GM10847 (cell line): Measurements from ENCODE around the gene CNTN5.

ENCODE experiments used
- POLR2A ChIP-seq: IDR thresholded peaks from 2 replicates; pipeline ENCODE4 v1.6.1; 2011; ENCODE audit not compliant: insufficient read length; ENCODE audit errors: extremely low read depth

CNTN5 gene

GRCh38 chr11:99020352-99021225 is at the start of gene CNTN5:
Gene CNTN5, plus strand, starts transcription at chr11:99020949.
- no peak for TF ChIP-seq POLR2A

GRCh38 chr11:98979205-98979604 is 41.5 kb upstream of the CNTN5 start:
- no peak for TF ChIP-seq POLR2A

GRCh38 chr11:99015634-99016454 is 4.9 kb upstream of the CNTN5 start:
- TF ChIP-seq POLR2A = no peak

DNA sequence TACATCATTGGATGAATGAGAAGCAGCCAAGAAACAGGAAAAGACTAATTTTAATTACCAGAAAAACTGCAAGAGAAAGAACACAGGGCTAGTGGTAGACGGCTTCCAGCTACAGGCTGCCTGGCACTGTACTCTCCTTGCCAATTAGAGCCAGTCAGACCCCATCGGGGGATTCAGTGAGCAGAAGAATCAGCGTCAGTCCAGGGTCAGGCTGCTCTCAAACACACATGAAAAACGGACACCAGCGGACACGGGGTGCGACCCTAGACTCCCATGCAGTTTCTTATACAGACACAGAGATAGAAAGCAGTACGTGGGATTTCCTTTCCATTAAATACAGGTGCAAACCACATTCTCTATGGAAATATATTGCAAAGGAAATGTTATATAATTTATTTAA is 1.1 kb upstream of the CNTN5 start:
- TF ChIP-seq POLR2A = no peak

- TF ChIP-seq POLR2A = no peak
Observed at GRCh38 chr11:99037057-99037456, 16.3 kb downstream of the CNTN5 start.

GRCh38 chr11:99063331-99063730 is 42.6 kb downstream of the CNTN5 start:
- TF ChIP-seq POLR2A = no peak

DNA sequence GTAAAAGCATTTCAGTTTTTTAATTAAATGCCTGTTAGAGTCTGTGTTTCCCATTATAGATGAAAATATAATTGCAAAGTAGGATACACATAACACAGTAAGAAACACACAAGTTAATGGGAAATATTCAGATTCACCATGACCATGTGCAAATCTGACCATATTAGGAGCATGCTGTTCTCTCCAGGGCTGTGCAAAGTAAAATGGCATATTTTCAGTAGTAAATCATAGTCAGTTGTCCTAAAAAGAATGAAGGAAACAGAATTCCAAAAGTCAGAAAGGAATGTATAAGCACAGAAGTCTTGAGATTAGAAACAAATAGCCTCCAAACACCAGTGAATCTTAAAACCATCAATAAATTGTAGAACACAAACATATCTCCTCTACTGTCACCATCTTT is 44.4 kb downstream of the CNTN5 start:
- TF ChIP-seq POLR2A = no peak

GRCh38 chr11:99066618-99067317 is 46.0 kb downstream of the CNTN5 start:
- no peak for TF ChIP-seq POLR2A

DNA sequence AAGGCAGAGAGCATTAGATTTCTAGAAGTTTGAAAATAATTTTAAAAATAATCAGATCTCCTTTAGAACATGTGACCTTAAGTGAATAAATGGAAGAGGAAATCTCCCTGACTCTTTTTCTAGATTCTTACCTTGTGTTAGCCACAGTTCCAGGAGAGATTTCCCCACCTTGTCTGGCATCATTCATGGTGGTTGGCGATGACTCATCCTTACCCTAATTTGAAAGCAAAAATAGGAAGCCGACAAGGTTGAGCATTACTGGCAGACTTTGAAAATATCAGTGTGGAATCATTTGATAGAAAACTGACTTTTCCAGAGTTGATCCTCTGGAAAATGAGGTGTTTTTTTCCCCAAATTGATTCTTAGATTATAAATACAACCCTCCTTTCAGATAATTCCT is 48.1 kb downstream of the CNTN5 start:
- TF ChIP-seq POLR2A = no peak

DNA sequence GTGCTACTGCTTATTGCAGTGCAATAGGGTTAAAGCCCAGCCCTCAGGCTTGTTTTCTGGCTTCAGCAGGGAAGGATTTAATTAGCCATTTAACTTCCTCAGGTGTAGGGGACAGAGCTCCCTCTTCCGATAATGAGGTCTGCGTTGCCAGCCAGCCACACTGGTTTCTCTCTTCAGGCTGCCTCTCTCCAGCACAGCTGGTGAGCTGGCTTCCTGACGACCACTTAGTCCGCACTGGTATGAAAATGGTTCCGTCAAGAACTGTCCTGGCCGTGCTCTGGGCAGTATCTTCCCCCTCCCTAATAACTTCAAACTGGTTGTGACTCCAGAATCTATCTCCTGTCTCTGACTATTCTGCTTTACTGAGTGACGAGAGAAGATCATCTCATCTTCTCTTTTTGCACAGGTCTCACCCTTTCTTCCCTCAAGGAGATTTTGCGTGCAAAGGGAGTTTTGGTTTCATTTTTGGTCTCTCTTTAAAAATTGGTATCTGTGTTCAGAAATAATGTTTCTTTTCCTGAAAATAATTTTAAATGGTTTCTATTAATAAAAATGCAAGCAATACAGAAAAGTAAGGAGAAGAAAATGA is 49.2 kb downstream of the CNTN5 start:
- TF ChIP-seq POLR2A = no peak

DNA sequence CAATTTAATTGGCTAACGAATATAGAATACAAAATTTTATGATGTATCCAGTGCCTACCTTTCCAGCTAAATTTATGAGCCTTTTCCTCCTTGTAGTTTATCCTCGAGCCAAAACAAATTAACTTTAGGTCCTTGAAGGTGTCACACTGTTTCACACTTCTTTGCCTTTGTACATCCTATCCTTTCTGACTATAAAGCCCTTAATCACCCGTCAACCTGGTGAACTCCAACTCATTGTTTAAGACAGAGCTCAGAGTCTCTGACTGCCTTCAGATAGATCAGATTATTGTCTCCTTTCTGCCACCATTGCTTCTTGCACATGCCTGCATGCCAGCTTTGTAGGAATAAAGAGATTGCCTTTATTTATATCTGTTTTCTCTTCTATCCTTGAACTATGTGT is 58.8 kb downstream of the CNTN5 start:
- TF ChIP-seq POLR2A = no peak

- TF ChIP-seq POLR2A = no peak
Observed at GRCh38 chr11:99080154-99080553, 59.4 kb downstream of the CNTN5 start.

DNA sequence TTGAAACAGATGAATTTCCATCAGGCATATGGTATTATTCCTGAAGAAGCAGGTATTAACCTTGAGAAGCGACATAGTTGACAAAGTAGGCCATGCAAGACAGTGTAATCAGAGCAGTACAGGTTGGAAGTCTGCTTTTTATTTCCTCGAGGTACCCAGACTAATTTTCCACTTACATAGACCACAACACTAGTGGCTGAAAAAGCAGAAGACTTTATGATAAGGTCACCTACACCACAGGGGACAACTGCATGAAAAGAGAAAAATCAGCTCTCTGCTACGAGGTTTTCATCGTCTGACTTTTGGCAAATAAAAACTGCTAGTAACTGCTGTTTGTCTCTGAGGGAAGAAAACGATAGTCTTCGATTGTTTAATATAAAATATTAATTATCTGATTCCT is 77.5 kb downstream of the CNTN5 start:
- no peak for TF ChIP-seq POLR2A

DNA sequence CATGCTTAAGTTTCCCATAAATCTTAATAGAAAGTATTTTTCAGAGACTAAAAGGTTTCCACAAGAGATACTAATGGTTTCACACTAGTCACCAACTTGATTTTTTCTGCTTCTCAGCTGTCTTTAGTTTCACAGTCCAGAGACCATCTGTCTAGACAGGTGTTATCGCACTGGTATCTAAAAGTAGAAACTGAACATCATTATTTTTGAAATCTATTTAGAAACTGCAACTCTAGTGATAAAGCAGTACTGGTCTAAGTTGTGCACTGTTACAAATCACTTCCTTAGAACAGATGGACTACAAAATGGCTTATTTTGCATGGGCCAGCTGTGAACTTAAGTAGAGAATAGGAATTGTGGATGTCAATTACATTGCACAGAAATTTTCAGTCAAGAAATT is 78.0 kb downstream of the CNTN5 start:
- no peak for TF ChIP-seq POLR2A

GRCh38 chr11:99117603-99118002 is 96.9 kb downstream of the CNTN5 start:
- no peak for TF ChIP-seq POLR2A
